Astrocyte (in vitro differentiated cells and primary cell): ENCODE data around the gene STK32B.

Experiments used
- CTCF ChIP-seq: IDR thresholded peaks from 2 replicates; pipeline ENCODE4 v1.5.1; 2011; ENCODE audit warnings: low read depth, mild to moderate bottlenecking, inconsistent platforms, low read length, moderate library complexity; ENCODE audit not compliant: insufficient read depth
- EZH2 ChIP-seq: IDR thresholded peaks from 2 replicates; pipeline ENCODE4 v1.6.1; 2012; ENCODE audit warnings: mild to moderate bottlenecking, low read length, inconsistent platforms; ENCODE audit not compliant: insufficient read depth

- TF ChIP-seq EZH2 (no peak), CTCF (no peak)
Measured at GRCh38 chr4:5465529-5465928, 414.2 kb downstream of the STK32B start.
